HG03558 (cell line): ENCODE results near the gene TCIRG1.
"Not testable (repeated sequence)": the region's sequence is repeated elsewhere in the genome, so short reads cannot be mapped to it uniquely, and the experiment has no call there.

Experiments
- ATAC-seq: cut with Tn5 transposase; IDR thresholded peaks from one replicate; pipeline ENCODE4 v1.9.1; 2021; ENCODE audit warnings: moderate number of reproducible peaks; ENCODE audit not compliant: unreplicated experiment; ENCODE audit errors: extremely low read depth

Gene TCIRG1

GRCh38 chr11:68076371-68077042 is 37.7 kb downstream of the TCIRG1 start:
- no peak for ATAC-seq

DNA sequence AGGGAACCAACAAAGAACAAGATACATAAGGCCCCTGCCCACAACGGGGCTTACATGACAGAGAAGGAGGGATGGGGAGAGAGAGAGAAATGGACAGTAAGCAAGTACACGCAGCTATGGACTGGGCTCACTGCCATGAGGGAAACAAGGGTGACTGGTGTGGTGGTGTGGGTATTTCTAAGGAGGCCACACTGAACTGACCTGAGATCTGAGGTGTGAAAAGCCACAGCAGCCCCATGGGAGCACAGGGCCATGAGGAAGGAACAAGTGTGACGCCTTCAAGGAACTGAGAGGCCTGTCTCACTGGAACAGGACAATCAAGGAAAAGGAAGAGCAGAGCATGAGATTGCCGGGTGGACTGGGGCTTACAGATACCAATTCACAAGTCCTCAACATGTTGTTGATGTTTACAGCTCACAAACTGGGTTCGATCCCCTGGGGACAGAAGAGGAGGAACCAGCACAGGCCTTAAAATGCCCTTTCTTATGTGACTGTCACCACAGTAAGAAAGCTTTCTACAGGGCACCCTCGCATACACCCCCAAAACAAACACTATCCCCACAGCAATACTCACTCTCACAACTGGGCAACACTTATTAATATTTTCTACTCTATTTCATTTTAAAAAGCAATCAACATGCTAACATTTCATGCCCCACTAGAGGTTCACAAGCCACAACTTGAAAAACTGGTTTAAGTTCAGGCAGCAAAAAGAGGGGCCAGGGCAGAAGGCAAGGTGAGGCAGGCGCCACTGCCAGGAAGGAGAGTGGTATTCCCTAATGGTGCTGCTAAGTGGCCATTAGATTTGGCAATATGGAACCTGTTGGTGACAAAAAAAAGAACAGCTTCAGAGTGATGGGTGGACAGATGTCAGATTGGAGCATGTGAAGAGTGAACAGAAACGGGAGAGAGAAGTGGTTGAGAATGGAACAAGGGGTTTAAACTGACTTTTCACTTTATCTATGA is 39.1 kb downstream of the TCIRG1 start:
- no peak for ATAC-seq

DNA sequence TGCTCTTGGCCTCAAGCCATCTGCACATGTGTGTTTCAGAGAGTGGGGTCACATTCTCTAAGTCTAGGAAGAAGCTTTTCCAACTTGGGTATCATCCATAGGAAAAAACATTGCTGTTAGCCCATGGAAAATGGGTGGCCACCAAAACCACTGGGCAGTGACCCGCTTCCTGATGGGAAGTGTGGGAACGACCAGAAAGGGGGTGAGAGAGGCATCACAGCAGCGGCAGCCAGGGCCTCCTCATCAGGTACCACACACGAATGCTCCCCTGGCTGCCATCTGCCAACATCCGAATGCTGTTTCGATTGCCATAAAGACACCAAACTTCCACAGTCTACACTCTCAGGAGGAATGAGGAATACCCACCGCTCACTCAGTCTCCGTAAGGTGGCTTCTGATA is 42.0 kb downstream of the TCIRG1 start:
- ATAC-seq, result no peak

DNA sequence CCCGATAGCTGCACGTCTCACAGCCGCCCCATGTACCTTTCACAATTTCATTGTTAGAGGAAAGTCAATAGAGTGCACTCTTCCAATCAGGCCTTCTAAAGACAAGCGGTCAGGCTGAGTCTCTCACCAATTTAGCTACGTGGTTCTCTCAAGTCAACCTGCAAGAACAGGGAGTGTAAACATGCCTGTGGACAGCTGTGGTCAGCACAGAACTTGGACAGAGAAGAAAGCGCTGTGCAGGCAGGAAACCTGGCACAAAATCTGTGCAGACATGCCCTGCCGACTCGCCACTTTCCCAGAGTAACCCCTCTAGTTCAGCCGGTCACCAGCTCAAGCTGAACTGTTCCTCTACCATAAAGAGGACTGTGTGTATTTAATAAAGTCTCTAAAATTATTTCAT is 42.9 kb downstream of the TCIRG1 start:
- no peak for ATAC-seq

DNA sequence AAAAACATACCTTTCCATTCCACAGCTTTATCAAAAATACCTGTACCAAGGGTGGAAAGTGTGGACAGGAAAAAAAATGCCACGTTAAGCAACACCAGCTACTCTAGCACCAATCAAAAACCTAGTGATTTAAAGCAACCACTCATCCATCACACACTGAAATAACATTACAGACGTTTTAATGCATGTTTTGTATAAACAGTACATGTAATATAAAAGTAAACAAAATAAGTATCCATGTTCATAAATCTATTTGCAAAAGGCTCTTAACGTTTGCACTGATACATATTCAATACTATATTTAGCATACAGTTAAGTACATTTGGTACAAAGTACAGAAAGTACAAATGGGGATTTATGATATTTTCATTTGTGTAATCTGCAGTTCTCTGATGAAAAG is 43.7 kb downstream of the TCIRG1 start:
- no peak for ATAC-seq

GRCh38 chr11:68083517-68083916 is 44.7 kb downstream of the TCIRG1 start:
- no peak for ATAC-seq

- no peak for ATAC-seq
Observed at GRCh38 chr11:68089679-68090078, 50.9 kb downstream of the TCIRG1 start.

DNA sequence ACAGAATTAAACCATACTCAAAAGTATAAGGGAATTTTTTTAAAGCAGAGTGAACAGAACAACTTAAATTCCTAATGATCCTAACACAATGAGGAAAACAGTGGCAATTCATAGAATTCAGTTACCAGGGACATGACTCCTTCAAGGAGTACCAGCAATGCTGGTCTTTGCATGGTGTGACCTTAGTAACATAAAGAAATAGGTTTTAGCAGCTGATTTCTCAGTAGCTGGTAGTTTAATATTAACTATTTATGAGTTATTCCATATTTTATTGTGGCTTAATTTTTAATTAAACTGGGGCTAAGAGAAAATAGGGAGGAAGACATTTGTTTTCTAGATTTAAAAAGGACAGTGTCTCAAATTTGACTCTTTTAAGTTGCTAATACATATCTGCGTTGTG is 51.5 kb downstream of the TCIRG1 start:
- no peak for ATAC-seq

DNA sequence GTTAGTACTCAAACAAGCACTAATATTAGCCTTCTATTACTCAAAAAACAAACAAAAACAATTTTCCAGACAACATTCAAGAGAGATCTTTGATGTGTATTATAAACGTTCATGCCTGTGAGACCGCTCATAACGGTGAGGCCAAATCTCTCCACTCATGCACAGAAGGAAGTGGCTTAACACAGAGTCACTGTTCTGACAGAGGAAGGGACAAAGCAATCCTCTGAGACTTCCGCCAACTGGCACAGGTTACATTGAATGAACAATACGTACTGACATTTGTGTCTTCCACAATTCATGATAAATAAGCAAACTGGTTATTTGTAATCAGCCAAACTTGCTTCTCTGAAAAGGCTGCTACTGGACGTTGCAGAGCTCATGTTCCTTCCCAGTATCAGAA is 51.9 kb downstream of the TCIRG1 start:
- ATAC-seq, result no peak

- ATAC-seq, result no peak
Observed at GRCh38 chr11:68092411-68092810, 53.6 kb downstream of the TCIRG1 start.

GRCh38 chr11:68092946-68093345 is 54.1 kb downstream of the TCIRG1 start:
- ATAC-seq, result not testable (repeated sequence)

DNA sequence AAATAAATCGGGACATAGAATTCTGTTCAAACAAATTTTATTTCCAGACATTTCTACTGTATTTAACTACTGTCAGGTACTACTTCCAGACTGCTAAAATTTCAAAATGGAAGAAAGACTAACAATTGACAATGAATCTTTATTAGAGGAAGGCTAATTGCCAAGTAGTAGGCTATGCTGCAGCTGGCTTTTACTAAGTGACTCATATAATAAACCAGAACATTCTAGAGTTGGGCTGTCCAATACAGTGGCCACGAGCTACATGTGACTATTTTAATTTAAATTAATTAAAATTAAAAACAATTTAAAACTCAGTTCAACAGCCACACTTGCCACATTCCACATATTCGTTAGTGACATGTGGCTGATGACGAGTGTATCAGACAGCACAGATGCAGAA is 54.7 kb downstream of the TCIRG1 start:
- no peak for ATAC-seq

- ATAC-seq, result no peak
Observed at GRCh38 chr11:68096962-68097361, 58.1 kb downstream of the TCIRG1 start.

GRCh38 chr11:68099057-68099456 is 60.2 kb downstream of the TCIRG1 start:
- ATAC-seq, result no peak

GRCh38 chr11:68099474-68100405 is 60.9 kb downstream of the TCIRG1 start:
- ATAC-seq, result no peak
